Measurements from ENCODE around the gene KEAP1.

GRCh38 chr19:10544753-10545251 is 41.6 kb upstream of the KEAP1 start:
- TF ChIP-seq CTCF (IDR thresholded peaks at IDR 0.05), result no peak
- no peak for TF ChIP-seq POLR2A (IDR thresholded peaks at IDR 0.05)
